HG03342 (cell line): ENCODE results near the gene CRY1.

ENCODE experiments used
- ATAC-seq: cut with Tn5 transposase; IDR thresholded peaks from one replicate; pipeline ENCODE4 v1.9.1; 2021; ENCODE audit warnings: mild to moderate bottlenecking, moderate library complexity; ENCODE audit not compliant: unreplicated experiment

CRY1 gene

DNA sequence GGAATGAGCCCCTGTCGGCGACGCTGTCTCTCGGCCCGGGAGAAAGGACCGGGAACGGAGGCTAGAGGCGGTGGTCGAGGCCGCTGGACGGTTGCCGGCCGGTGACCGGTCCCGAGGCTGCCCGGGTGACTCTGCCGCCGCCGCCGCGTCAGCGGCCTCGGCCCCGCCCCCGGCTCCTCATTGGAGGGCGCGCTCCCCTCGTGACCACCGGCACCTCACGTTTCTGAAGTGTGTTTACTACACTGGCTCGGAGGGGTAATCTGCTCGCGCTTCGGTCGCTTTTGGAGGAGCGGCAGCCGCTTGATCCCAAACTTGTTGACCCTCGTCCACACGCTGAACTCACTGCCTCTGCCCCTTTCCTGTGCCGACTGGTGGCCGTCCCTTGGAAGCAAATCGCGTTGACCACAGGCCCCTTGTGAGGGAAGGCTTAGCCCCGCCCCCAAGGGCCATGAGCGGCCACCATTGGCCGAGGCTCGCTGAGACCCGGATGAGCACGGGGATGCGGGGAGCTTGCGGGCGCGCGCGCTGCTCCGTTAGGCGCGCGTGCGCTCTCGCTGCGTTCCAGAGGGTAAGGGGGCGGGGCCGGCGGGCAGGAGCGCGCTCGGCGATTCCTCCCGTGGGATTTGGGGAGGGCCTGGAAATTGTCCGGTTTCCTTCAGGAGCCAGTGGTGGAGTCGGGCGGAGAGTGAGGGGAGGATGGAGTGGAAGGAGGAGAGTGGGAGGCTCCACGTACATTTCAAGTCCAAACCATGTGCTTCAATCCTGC, at the start of gene CRY1:
CRY1 (minus strand) TSS at position 133 of the 766 bp plus-strand sequence. CDS start 588 bp downstream, outside the sequence.
- ATAC-seq, result peak; percentile 78

DNA sequence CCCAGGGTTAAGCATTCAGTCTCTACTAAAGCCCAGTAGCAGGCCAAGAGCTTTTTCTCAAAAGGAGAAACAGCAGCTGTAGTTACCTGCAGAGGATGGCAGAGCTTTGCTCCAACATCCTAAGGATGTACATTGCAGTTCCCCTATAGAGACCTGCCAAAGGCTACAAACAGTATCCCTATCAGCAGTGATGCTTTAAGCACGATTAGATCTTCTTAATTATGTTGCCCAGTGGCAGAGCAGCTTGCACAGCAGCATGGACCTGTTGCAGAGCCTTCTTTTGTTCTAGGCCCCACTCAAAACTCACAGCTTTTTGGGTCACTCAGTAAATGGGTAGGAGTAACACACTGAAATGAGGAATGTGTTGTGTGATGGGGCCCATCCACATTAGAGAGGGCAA, 46.4 kb upstream of the CRY1 start:
- no peak for ATAC-seq

DNA sequence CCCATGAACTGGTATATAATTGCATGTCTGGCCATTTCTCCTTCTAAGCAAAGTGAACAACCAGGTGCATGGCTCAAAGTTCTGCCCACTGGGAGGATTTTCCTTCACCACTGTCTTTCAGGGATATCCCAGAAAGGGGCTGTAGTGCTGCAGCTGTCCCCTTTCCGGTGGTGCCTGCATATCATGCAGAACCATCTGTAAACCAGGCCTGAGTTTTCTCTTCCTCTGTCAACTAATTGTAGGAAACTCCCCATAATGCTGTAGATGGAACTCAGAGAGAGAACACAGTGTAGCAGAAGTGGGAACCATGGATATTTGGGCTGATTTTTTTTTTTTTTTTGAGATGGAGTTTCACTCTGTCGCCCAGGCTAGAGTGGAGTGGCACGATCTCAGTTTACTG, 45.6 kb upstream of the CRY1 start:
- no peak for ATAC-seq

DNA sequence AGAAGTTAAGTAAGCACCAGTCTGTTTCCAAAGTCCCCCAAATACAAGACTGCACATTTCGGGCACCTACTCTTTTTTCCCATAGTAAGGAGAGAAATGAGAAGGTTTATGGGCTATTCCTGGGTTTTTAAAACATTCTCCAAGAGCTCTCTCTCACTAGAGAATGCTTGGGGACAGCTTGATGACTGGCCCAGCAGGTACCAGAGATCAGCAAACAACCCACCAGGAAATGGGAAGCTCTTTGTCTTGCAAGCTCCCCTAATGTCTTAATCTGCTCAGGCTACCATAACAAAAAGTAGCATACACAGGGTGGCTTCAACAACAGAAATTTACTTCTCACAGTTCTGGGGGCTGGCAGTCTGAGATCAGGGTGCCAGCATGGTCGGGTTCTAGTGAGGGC, 41.8 kb upstream of the CRY1 start:
- ATAC-seq, result no peak

DNA sequence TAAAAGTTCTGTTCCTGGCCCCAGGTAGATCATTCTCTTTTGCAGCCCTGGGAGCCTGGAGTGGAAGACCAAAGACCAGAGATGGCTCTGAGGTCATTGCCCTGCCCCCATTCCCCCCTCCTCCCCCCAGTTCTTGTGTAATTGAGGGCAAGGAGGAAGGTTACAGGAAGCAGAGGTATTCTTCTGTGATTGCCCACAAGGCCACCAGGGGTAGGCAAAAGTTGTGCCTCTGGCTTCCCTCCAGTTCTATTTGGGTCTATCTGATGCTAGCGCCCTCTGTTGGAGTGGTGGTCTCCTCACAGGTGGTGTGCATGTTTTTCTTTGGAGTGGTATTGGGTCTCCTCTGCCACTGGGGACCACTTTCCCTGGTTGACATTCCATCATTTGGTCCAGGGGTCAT, 41.2 kb upstream of the CRY1 start:
- ATAC-seq, result no peak

DNA sequence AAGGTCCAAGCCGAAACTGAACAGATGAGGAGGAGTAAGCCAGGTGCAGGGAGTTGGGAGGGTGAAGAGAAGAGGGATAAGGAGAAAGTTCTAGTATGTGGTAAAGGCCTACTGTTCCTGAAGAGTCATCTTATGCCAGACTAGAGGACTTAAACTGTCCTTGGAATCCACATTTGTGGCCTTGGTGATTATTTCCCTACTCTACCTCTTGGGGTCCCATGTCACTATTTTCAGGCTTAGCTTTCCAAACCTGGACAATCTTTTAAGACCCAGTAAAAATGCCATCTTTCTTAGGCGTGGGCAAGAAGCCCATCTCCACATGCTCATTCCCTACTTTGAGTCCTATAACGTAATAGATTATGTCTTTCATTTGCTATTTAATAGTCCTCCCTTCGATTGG, 40.1 kb upstream of the CRY1 start:
- ATAC-seq, result no peak

DNA sequence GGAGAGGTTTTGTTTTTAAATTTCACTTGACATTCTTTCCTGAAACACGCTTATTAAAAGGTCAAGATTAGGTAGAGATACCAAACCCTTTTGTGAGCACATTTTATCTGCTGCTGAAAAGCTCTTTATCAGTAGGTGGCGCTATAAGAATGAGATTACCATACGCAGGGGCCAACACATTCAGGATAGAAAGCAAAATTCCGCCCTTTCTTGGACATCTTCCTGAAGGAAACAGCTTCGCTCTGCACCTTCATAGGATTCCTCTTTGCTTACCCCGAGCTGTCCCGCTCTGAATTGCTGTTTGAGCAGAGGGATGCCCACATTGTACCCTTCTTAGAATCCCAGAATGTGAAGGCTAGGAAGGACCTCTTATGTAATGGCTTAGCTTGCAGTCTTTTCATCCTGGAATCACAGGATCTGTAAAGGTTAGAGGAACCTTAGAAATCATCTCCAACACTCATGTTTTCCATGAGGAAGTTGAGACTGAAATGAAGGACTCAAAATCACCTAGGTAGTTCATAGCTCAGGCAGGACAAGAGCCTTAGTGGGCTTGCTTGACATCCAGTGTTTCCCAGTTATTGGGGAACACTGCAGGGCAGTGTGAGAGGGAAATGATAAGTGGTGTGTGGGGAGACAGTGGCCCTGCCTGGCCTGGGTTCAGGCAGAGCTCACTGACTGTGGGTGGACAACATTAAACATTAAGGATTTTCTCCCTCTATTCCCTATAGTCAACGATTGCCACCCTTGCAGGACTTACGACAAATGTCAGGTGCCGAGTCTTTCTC, 38.7 kb upstream of the CRY1 start:
- no peak for ATAC-seq

DNA sequence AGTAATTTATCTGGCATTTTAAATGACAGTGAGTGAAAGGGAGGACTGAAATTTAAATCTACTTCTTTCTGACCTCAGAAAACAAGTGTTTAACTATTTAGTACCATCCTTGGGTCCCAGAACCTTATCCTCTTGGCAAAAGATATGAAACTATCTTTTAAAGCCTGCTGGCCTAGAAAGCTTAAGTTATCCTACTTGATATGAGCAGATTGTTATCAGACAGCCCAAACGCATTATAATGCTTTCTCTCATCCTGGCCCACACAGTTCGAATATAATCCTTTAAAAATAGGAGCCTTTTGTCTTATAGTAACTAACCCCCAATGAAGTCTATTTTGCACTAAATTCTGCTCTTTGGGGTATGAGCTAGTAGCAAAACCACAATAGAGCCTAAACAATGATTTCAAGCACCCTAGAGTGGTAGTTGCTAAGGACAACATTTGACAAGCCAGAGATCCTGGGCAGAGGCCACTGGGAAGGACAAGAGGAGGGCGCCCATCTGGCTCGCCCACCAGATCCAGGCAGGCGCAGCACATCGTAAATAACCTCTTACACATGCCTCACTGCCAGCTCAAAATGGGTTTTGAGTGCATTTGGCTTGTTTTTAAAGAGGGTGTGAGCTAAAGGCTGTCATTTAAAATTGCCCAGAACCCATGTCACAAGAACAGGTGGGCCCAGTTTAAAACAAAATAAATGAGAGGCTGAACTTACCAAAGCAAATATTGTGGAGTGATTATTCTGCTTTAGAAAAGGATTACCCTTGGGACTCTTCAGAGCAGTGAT, 37.7 kb upstream of the CRY1 start:
- ATAC-seq, result no peak

DNA sequence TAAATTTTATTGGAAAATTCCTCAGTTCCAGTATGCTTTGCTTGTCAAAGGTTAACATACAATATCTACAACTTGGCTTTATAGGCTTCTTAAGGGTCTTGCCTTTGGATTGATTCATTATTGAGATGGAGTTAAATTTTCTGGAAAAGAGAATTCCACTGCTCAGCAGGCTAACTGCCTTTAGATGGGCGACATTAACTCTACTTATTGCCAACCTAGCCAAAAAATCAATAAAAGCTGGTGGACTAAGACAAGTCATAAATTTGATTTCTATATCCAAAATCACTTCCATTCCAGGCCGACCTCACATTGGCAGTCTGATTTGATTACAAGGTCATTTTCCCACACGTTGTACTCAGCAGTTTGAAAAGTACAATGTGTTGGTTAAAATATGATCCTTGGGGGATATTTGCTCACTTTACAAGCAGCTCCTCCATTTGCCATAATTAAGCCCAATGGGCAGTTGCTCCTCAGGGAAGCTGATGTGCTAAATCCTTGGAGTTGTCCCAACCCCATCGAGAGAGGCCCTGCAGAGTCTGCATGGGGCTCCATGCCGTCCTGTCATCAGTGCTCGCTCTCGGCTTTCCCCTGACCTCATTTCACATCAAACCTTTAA, 36.1 kb upstream of the CRY1 start:
- ATAC-seq, result no peak

DNA sequence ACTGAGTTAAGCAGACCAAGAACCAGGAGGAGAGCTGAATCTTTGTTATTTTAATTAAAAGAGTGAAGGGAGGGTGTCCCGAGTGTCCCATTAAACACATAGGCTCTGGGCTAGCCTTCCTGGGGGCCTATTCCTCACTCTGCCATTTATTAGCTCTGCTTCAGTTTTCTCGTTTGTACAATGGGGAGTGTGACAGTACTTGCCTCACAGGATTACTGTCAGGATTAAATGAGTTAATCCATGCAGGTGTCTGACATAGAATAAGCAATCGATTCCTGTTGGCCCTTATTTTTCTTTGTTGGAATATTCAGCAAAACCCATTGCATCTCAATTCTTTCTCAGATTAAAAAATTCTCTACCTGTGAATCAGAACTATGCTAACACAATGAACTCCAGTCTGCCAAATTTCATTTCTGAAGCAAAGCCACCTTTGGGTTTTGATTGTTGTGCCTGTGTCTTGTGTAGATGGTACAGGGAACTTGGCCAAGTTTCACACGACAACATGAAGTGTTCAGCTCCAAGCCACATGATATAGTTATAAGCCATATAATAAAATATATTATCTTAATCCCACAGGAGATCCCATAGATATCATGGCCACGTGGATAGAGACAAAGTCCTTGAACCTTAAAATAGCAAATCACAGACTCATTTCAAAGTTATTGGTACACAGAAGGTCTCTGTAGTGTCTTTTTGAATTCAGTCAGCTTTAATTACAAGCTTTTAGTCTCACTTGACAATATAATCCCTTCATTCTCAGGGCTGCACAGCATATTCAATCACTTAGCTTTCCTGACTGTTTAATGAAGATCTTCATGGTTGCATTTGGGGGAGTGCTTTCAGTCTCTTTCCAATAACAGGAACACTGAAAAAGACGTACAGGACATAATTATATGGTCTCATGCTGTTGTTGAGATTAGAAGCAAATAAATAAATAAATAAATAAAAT, 34.4 kb upstream of the CRY1 start:
- ATAC-seq, result no peak

DNA sequence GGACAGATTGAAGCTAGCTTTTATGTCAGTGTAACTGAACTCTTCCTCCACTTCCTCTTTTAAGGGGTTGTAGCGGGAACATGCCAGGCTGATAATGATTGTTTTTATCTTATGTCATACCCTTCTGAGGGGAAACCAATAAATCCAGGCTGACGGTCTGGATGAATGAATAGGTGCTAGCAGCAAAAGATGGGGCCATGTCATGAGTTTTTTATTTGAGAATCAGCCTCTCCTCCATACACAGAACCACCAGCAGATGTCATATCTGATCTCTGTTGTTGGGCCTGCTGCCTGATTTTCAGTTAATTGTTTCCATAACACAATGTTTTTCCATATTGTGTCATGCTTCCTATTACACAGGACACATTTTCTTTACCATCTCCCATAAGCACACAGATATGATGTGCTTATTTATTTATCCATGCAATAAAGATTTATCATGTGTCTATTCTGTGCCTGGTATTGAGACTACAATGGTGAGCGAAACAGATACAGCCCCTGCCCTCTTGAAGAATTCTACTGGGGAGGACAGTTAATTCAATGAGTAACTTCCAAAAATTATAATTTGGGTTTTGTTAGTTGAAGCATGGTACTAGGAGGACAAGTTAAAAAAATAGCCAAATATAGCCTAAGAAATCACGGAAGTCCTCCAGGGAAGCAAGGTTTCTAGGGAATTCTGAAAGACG, 33.6 kb upstream of the CRY1 start:
- ATAC-seq, result no peak

DNA sequence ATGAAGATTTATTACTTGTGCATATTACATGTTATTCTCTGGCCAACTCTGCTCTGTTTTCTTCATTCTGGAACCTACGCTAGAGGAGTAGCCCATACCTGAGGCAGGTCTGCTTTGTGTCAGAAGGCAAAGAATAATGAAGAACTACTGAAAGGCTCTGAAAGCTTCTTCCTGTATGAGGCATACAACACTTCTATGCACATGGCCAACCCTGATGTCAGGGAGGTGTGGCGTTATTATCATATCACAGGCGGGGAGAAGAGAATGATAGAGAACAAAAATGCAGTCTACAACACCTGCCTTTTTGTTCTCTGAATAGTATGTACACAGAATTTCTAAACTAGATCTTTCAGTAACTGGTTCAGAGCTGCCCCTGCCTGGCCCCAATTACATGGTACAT, 32.5 kb upstream of the CRY1 start:
- no peak for ATAC-seq

DNA sequence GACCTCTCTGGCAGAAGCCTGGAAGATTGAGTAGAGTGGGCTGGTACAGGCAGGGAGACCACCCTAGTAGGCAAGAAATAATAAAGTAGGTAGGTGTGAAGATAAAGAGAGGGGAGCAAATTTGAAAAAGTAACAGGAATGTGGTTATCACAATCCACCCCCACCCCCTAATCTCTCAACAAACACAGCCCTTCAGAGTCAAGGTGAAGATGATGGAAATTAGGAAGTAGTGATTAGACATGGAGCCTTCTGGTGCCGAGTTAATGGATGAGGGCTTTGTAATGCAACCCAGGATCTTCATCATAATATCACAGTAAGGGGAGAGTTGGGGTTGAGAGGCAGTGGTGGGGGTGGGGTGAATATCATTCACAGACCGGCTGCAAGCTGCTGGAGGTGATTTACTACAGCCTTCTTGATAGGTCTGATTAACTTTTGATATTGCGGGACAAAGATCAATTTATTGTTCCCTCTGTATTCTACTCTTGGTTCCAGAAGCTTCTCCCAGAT, 29.2 kb upstream of the CRY1 start:
- no peak for ATAC-seq

DNA sequence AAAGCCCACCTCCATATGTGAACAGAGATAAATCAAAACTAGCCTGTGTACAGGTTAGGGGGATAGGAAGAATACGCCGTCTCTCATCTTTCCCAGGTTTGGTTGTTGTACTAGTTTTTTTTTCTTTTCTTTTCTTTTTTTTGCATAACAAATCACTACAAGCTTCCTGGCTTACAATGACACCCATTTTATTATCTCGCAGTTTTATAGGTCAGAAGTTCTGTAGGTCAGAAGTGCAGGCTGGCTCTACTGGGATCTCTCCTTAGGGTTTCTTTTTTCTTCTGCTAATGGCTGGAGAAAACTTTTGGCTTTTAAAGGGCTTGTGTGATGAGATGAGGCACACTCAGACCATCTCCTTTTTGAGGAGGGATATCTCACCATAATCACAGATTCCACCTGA, 25.7 kb upstream of the CRY1 start:
- no peak for ATAC-seq

DNA sequence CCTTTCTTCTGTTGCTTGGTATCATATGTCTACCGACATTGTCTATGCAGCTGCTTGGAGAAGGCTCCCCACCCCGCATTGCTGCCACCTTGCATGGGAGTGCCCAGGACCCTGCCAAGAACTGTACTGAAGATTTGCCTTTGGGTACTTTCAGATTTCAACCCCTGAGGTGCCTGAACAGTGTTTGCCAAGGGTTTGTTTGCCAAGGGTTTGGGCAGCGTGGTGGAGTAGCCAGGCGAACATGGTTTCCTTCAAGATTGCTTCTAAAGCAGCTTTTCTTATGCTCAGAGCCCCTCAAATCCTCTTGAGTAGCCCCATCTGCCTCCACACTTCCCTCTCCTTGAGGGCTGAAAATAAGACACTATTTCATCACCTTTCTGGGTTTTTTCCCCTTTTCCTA, 25.3 kb upstream of the CRY1 start:
- ATAC-seq, result no peak

DNA sequence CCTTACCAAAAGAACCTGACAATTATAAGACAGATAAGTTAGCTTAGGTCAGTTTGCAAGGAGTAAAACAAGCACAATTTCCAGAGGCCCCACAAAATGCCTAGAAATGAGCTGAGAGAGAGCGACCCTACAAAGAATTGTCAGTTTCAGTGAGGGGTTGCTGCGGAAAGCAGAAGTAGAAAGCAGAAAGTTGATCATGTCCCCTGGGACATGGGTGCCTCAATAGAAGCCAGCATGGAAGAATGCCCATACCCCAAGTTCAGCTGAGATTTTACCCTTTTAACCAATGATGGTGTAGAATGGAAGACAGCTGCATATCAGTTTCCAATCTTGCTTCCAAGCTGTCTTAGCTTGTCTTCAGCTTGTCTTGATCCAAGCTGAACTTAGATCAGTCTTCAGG, 21.8 kb upstream of the CRY1 start:
- no peak for ATAC-seq

DNA sequence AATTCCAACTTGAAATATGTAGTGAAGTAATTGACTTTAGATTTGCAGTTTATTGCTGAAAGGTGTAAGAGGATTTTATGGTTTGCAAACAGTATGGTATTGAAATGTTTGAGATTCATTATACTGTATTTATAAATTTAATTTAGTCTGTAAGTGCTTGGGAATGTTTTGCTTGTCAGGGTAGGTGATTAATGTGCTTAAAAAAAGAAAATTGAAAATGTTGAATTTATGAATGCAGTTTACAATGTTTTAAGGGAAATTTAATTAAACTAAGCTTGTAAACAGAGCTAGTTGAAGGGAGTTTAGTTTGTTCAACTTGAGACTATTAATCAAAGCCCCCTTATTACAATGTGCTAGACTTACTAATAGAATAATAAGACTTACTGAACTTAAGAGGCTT, 18.0 kb upstream of the CRY1 start:
- no peak for ATAC-seq

DNA sequence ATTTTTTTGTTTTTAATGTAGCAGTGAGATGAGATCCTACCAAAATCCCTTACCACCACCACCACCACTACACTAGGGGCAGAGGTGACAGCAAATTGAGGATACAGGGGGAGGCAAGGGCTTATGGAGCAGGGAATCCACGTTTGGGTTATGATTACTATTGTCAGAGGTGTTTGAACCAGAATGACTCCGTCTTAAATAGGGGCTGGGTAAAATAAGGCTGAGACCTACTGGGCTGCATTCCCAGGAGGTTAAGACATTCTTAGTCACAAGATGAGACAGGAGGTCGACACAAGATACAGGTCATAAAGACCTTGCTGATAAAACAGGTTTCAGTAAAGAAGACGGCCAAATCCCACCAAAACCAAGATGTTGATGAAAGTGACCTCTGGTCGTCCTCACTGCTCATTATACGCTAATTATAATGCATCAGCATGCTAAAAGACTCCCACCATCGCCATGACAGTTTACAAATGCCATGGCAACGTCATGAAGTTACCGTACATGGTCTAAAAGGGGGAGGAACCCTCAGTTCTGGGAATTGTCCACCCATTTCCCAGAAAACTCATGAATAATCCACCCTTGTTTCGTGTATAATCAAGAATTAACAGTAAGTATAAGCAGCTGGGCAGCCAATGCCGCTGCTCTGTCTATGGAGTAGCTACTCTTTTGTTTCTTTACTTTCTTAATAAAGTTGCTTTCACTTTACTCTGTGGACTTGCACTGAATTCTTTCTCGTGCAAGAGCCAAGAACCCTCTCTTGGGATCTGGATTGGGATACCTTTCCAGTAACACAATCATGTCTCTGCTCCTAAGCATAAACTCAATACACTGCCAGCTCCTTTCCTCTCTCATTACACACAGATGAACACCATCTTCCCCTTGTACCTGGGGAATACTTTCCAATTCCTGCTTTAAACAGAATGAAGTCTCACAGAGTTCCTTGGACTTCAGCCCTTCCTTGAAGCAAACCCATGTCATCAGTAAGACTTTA, 16.7 kb upstream of the CRY1 start:
- no peak for ATAC-seq
